RWPE1 (cell line): ENCODE measurements around the gene LMTK3.
A peak's percentile ranks its signal among the peaks of the same experiment; 100 is the strongest.

Source experiments
- CTCF ChIA-PET: fragments of 350-600 bp; sonication (Branson Sonifier 250); formaldehyde crosslinking; extraction: SDS; loops from one replicate; lab custom pipeline; 2021; lab: Yijun Ruan, JAX
- POLR2A ChIA-PET: fragments of 400-600 bp; formaldehyde crosslinking; extraction: SDS; loops from one replicate; lab custom pipeline; 2020; ENCODE audit warnings: antibody characterized with exemption; ENCODE audit not compliant: low non-redundant PET; lab: Yijun Ruan, JAX
- DNase-seq: peaks from one replicate; pipeline ENCODE4 v3.0.0; 2012; ENCODE audit warnings: low spot score
- H3K27ac ChIP-seq: fragments of 450-650 bp; 2 replicates; pipeline ENCODE4 v1.5.1; 2017
- CTCF ChIP-seq: fragments of 450-650 bp; conservative IDR thresholded peaks from 2 replicates; pipeline ENCODE4 v1.5.1; 2017; ENCODE audit warnings: low read depth, mild to moderate bottlenecking

LMTK3 gene

GRCh38 chr19:48496959-48497727, 14.5 kb downstream of the LMTK3 start:
- H3K27ac ChIP-seq = 0 out of 2 replicates have a peak overlapping the region, but pooled peaks have one; percentile 17
- ChIA-PET CTCF (interaction anchor here (0.6 kb wide), 2 partner anchors 8 to 232 kb away, joined by 3 to 4 read pairs; no protein-coding TSS in a partner anchor), POLR2A (interaction anchor here (0.5 kb wide), 1 partner anchor 16 kb away, joined by 3 read pairs; no protein-coding TSS in a partner anchor)
- no peak for TF ChIP-seq CTCF
- DNase-seq = no peak

DNA sequence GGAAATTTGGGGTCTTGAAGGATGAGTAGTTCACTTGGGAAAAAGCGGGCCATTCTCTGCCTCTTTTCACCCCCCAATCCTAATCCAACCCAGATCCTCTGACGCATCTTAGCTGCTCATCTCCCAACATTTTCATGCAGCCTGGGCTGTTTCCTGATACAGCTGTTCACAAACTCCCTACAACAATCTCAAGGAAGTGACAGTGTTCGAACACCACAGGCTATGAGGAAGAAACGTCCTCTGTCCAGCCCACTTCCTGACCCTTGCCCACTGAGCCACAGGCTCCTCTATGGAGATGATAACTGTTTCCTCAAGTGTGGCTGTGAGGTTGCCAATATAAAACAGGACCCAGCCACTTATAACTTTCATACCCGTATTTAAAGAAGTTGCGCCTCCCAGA, 16.2 kb downstream of the LMTK3 start:
- ChIA-PET POLR2A (no interaction called here), CTCF (no interaction called here)
- no peak for DNase-seq
- no peak for TF ChIP-seq CTCF
- H3K27ac ChIP-seq = no peak overlapping the region

DNA sequence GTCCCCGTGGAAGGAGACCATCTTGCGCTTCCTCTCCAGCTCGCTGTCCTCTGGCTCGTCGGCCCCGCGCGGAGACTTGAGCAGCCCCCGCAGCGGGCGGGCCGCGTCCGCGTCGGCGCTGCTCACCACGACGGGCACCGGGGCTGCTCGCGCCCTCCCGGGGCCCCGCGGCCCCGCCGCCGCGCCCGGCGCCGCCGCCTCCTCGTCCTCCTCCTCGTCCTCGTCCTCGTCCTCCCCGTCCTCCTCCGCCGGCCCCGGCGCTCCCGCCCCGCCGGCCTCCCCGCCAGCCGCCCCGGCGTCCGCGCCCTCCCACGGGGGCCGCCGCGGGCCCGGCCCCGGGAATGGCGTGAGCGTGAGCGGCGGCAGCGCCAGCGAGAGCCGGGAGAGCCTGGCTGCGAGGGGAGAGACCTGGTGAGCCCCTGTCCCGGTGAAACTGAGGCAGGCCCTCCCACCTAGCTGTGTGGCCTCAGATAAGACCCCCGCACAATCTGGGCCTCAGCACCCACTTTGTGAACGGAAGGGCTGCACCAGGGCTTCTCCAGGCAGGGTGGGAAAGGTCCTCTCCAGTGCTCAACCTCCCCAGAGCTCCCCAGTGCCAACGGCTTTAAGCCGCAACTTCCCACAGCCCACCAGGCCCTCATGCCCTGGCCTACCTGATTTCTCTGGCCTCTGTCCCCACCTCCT, 17.8 kb downstream of the LMTK3 start:
- peak overlapping the region; percentile 84 for H3K27ac ChIP-seq
- no peak for TF ChIP-seq CTCF
- ChIA-PET POLR2A (interaction anchor here (1.4 kb wide), 1 partner anchor 49 kb away, joined by 3 read pairs; no protein-coding TSS in a partner anchor), CTCF (interaction anchor here (0.6 kb wide), 1 partner anchor 997 kb away, joined by 3 read pairs; no protein-coding TSS in a partner anchor)
- no peak for DNase-seq

DNA sequence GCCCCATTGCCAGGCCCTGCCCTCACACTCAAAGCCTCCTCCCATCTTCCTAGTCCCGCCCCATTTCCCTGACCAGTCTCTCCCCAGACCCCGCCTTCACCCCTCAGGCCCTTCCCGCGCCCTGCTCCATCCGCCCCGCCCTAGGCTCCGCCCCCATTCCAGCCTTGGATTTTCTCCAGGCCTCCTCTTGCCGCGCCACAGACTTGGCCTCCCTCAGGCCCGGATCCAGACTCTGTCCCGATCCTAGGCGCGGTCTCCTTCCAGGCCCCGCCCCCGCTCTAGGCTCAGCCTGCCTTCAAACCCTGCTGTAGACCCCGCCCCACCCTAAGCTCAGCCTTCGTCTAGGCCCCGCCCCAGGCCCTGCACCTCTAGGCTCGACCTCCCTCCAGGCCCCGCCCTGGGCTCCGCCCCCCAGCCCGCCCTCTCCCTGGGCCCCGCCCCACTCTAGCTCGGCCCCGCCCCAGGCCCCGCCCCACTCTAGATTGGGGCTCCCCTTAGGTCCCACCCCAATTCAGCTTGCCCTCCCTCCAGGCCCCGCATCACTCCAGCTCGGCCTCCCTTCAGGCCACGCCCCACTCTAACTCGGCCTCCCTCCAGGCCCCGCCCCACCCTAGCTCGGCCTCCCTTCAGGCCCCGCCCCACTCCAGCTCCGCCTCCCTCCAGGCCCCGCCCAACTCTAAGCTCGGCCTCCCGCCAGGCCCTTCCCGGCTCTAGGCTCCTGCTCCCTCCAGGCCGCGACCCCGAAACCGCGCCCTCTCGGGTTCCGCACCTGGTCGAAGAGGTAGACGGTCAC, 18.5 kb downstream of the LMTK3 start:
- DNase-seq = peak; percentile 95
- POLR2A ChIA-PET = interaction anchor here (0.6 to 1.4 kb wide), 2 partner anchors 48 to 290 kb away, joined by 3 read pairs; no protein-coding TSS in a partner anchor
- CTCF ChIA-PET = no interaction called here
- TF ChIP-seq CTCF = no peak
- peak overlapping the region; percentile 84 for H3K27ac ChIP-seq

GRCh38 chr19:48491793-48492123, 19.9 kb downstream of the LMTK3 start:
- peak overlapping the region; percentile 84 for H3K27ac ChIP-seq
- POLR2A ChIA-PET = no interaction called here
- TF ChIP-seq CTCF = no peak
- DNase-seq = no peak
- CTCF ChIA-PET = no interaction called here
